ENCODE data around the gene SEMA3G.

SEMA3G gene

GRCh38 chr3:52408466-52408865 lies 36.4 kb downstream of the SEMA3G start:
- no peak for DNase-seq

- DNase-seq, result no peak
Observed at GRCh38 chr3:52407779-52408178, 37.1 kb downstream of the SEMA3G start.

- no peak for DNase-seq
Observed at GRCh38 chr3:52406791-52407510, 38.0 kb downstream of the SEMA3G start.

- DNase-seq, result no peak
Observed at GRCh38 chr3:52406231-52406661, 38.7 kb downstream of the SEMA3G start.

- DNase-seq, result no peak
Observed at GRCh38 chr3:52405601-52406110, 39.2 kb downstream of the SEMA3G start.

- DNase-seq, result no peak
Observed at GRCh38 chr3:52405066-52405465, 39.8 kb downstream of the SEMA3G start.

GRCh38 chr3:52404391-52404790 lies 40.5 kb downstream of the SEMA3G start:
- DNase-seq, result no peak

GRCh38 chr3:52403955-52404354 lies 40.9 kb downstream of the SEMA3G start:
- DNase-seq, result no peak

- no peak for DNase-seq
Observed at GRCh38 chr3:52403271-52403841, 41.5 kb downstream of the SEMA3G start.

GRCh38 chr3:52402706-52403270 lies 42.1 kb downstream of the SEMA3G start:
- no peak for DNase-seq

- no peak for DNase-seq
Observed at GRCh38 chr3:52402101-52402521, 42.8 kb downstream of the SEMA3G start.

GRCh38 chr3:52401551-52401950 lies 43.4 kb downstream of the SEMA3G start:
- no peak for DNase-seq

GRCh38 chr3:52401021-52401420 lies 43.9 kb downstream of the SEMA3G start:
- DNase-seq, result no peak

- no peak for DNase-seq
Observed at GRCh38 chr3:52400275-52400793, 44.6 kb downstream of the SEMA3G start.

- DNase-seq, result no peak
Observed at GRCh38 chr3:52399593-52399992, 45.3 kb downstream of the SEMA3G start.

GRCh38 chr3:52399131-52399530 lies 45.8 kb downstream of the SEMA3G start:
- DNase-seq, result no peak

- no peak for DNase-seq
Observed at GRCh38 chr3:52398670-52399081, 46.2 kb downstream of the SEMA3G start.

GRCh38 chr3:52397676-52398399 lies 47.1 kb downstream of the SEMA3G start:
- no peak for DNase-seq

GRCh38 chr3:52396907-52397591 lies 47.9 kb downstream of the SEMA3G start:
- DNase-seq, result no peak

GRCh38 chr3:52396011-52396906 lies 48.6 kb downstream of the SEMA3G start:
- DNase-seq, result no peak

- no peak for DNase-seq
Observed at GRCh38 chr3:52395503-52395865, 49.4 kb downstream of the SEMA3G start.
